Measurements from ENCODE around the gene DNPEP. TPM values are rescaled to one million over a fixed set of nuclear protein-coding genes. Genes with fewer than 3 reads are reported as not detected.
A peak's percentile ranks its signal among the peaks of the same experiment; 100 is the strongest.
"Not testable (repeated sequence)": the region's sequence is repeated elsewhere in the genome, so short reads cannot be mapped to it uniquely, and the experiment has no call there.

DNPEP gene
- total RNA-seq, 1 donor from 2014 or later, result 13.9 TPM

DNA sequence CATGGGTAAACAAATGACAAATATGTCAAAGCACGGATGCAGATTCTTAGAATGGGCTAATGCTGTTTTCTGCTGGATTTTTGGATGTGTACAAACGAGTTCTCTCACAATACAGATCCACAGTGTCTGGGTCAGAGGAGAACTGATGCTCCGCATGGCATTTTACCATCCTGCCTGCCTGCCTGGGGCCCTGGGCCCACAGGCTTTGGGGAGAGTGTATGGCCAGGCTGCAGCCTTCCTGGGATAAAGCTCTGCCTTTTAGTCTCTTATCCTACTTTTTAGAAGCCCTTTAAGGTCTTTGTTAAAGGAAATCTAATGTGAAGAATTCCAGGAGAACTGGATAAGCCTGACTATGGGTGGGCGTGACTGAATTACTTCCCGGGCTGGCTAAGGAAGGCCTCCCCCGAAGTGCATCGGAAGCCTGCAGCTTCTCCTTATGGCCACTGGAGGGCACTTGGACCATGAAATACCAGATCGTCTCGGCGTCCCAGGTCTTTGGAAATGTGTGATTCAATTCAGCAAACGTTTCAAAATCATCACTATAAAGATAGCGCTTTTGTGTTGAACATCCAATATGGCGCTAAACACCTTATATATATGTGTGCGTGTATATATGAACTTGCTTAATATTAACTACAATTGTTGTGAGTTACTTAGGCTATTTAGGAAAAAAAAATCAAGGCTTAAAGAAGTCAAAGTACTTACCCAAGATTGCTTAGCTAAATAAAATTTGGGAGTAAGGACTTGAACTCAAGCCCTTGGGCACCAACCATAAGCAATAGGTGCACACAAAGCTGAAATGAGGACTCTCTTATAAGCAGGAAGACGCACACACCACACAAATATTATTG lies 15.2 kb upstream of the DNPEP start:
- peak; percentile 54 to 81 for DNase-seq (ENCODE audit: low spot score in 2 of 2)
- FAIRE-seq, result peak; percentile 8

DNA sequence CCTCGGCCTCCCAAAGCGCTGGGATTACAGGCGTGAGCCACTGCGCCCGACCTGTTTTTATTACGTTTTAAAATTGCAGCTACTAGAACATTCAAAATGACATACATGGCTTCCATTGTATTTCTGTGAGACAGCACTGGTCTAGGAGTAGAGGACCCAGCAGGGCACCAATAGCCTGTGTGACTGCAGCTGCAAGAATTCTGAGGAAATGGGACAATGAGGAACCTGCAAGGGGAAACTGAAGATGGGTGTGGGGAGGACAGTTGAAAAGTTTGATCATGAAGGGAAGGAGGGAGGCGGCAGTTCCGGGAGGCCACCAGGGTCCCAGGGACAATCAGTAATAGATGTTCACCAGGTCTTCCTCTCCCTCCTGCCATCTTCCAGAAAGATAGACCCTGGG lies 13.9 kb upstream of the DNPEP start:
- DNase-seq (ENCODE audit: low spot score in 2 of 2) (no peak), FAIRE-seq (no peak)

GRCh38 chr2:219400562-219400961 lies 12.8 kb upstream of the DNPEP start:
- no peak for DNase-seq (ENCODE audit: low spot score in 2 of 2)
- no peak for FAIRE-seq

DNA sequence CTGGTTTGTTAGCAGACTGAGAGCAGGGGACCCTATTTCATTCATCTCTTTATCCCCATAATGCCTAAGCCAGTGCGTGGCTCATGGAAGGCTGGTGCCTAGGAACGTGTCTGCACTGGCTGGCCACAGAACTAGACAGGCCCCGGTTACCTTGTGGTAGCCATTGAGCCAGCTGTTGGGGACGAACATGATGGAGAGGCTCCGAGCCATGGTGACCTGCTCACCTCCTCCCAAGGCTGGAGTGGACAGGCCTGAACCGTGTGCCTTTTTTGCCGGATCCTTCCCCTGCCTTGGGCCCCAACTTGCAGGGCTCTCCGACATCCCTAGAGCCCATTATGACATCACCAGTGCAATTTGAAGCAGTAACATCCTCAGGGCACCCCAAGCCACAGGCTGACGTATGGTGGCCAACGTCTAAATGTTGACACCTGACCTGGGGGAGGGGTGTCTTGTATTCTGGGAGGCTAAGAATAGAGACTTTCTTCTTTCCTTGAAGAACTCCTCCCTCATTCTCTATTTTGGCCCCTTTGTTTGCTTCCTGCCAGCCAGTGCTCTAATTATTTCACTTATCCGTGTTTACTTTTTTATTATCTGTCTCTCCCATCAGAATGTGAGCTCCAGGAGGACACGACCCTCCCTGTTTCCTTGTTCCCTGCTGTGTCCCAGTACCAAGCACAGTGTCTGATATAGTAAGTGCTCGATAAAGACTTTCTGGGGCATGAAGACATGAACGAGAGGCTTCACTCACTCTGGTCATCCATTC lies 12.2 kb upstream of the DNPEP start:
- no peak for DNase-seq (ENCODE audit: low spot score in 2 of 2)
- FAIRE-seq, result no peak

- no peak for DNase-seq (ENCODE audit: low spot score in 2 of 2)
- no peak for FAIRE-seq
Observed at GRCh38 chr2:219398721-219399363, 11.1 kb upstream of the DNPEP start.

GRCh38 chr2:219396863-219397457 lies 9.2 kb upstream of the DNPEP start:
- no peak for DNase-seq (ENCODE audit: low spot score in 2 of 2)
- no peak for FAIRE-seq

DNA sequence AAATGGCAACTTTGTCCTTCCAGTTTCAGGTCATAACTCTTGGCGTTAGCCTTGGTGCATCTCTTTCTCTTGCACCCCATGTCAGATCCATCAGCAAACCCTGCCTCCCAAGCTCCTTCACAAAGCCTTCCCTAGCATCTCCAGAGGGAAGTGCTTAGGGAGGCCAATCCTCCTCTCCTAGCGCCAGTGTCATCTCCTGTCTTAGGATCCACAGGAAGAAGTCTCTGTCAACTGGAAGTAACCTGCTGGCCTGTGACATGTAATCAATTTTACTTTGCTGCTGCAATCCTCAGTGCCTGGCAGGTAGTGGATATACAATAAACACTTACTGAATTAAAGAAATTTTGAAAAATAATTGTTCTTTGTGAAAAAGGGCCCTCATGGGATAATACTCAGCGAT lies 7.9 kb upstream of the DNPEP start:
- DNase-seq (ENCODE audit: low spot score in 2 of 2) (no peak), FAIRE-seq (no peak)

GRCh38 chr2:219395056-219395455 lies 7.3 kb upstream of the DNPEP start:
- not testable (repeated sequence) for DNase-seq (ENCODE audit: low spot score in 2 of 2)

GRCh38 chr2:219392754-219393153 lies 5.0 kb upstream of the DNPEP start:
- DNase-seq (ENCODE audit: low spot score in 2 of 2) (no peak), FAIRE-seq (no peak)

More at GRCh38 chr2:219395056-219395455, 7.3 kb upstream of the DNPEP start:
- FAIRE-seq, result not testable (repeated sequence)

DNA sequence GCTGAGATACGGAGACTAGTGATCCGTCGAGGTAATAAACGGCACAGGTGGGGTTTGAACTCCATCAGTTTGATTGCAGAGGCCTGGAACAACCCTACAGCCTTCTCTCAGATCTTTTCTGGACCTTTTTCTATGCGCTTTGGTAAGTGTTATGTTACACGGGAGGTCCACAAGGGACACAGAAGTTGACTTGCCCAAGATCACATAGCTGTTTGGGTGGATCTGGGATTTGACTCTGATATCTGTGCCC lies 1.1 kb upstream of the DNPEP start:
- DNase-seq (ENCODE audit: low spot score in 2 of 2) (no peak), FAIRE-seq (no peak)

DNA sequence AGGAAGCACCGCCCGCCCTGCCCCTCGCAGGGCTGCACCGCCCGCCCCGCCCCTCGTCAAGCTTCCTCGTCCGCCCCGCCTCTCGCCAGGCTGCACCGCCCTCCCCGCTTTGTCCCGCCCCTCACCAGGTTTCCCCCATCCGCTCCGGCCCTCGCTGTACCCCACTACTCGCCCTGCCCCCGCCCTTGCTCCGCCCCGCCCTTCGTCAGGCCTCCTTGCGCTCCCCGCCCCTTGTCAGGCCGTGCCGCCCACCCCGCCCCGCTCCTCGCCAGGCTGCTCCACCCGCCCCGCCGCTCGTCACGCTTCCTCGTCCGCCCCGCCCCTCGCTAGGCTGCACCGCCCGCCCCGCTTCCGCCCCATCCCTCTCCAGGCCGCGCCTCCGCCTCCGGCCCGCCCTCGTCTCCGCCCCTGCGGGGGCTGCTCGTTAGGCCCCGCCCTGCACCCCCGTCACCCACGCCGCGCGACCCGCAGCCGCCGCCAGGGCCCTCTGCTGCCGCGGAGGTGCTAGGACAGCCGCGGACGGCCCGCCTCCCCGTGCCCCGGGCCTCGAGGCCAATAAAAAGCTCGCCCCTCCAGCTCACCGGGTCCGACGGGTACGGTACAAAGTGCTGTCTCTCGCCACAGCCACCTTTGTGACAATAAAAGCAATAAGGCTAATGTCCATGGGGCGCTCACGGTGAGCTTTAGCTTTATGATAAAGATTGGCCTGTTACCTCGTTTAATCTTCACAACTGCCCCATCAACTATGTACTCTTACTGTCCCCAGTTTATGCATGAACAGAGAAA lies 602 bp upstream of the DNPEP start:
- no peak for FAIRE-seq
- peak; percentile 96 to 98 for DNase-seq (ENCODE audit: low spot score in 2 of 2)

DNA sequence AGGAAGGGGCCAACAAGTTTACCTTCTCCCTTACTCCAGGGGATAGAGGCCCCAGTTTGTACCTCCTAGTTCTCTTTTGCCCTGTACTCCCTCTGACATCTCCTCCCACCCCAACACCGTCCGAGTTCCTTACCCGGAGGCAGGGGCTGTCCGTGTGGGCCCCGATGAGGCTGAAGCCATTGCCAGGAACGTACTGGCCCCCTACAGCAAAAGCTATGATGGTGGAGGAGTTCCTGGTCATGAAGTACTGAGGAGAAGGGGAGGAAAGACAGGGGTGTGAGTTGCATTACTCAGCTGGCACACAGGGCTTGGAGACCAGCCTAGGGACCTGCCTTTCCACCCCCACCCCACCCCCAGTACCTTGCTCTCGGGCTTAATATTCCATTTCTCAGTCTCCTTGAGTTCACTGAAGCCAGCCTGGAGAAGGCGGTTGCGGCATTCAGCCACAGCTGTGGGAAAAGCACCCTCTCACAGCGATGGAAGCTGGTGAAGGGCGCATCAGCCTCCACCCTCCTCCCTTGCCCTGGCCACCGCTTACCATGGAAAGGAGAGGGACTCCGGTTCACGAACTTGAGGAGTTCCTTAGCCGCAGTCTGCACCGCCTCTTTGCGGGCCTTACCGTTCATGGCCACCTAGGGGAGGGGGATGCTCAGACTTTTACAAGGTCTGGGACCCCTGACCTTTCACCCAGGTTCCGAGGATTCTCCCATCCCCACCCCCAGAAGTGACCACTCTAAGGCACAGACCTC lies 1.0 kb downstream of the DNPEP start:
- FAIRE-seq (no peak), DNase-seq (ENCODE audit: low spot score in 2 of 2) (no peak)

- FAIRE-seq (no peak), DNase-seq (ENCODE audit: low spot score in 2 of 2) (no peak)
Observed at GRCh38 chr2:219385958-219386520, 1.7 kb downstream of the DNPEP start.

GRCh38 chr2:219384859-219385258 lies 2.9 kb downstream of the DNPEP start:
- FAIRE-seq, result no peak
- no peak for DNase-seq (ENCODE audit: low spot score in 2 of 2)

GRCh38 chr2:219384083-219384713 lies 3.5 kb downstream of the DNPEP start:
- DNase-seq (ENCODE audit: low spot score in 2 of 2), result no peak
- no peak for FAIRE-seq

DNA sequence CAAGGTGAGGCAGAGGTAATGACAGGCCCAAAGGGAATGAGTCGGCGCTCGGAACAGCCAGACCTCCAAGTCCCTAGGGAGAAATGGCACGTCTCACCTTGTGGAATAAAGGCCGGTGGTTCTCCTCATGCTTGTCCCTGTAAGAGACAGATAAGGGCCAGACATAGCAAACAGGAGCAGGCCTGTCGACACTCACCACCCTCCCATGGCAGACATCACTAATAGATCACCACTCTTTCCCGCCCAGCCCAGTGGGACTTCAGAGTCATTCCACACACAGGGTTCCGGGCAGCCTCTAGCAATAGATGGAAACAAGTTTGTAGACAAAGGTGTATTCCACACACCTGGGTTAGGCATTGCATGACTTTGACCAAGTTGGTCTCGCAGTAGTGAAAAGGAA lies 6.3 kb downstream of the DNPEP start:
- FAIRE-seq (no peak), DNase-seq (ENCODE audit: low spot score in 2 of 2) (no peak)

- no peak for FAIRE-seq
- no peak for DNase-seq (ENCODE audit: low spot score in 2 of 2)
Observed at GRCh38 chr2:219380926-219381325, 6.8 kb downstream of the DNPEP start.

- DNase-seq (ENCODE audit: low spot score in 2 of 2) (no peak), FAIRE-seq (no peak)
Observed at GRCh38 chr2:219378163-219378851, 9.4 kb downstream of the DNPEP start.

Measured in frontal cortex (tissue), 4 donors.